B cell (primary cell): ENCODE results near the gene DAAM2. TPM values are rescaled to one million over a fixed set of nuclear protein-coding genes. Genes with fewer than 3 reads are reported as not detected.

Experiments used
- ATAC-seq: fragments of 200-7000 bp; cut with Tn5 transposase; one replicate; pipeline ENCODE4 v1.10.0; 2021; ENCODE audit warnings: low read depth, mild to moderate bottlenecking, moderate number of reproducible peaks, moderate library complexity
- CTCF ChIA-PET: fragments of 350-600 bp; sonication (Branson Sonifier 250); formaldehyde crosslinking; loops from one replicate; lab custom pipeline; 2021; ENCODE audit warnings: antibody characterized with exemption, inconsistent platforms; lab: Charles Lee
- POLR2A ChIA-PET: fragments of 350-600 bp; sonication (Branson Sonifier 250); formaldehyde crosslinking; loops from one replicate; lab custom pipeline; 2021; ENCODE audit warnings: antibody characterized with exemption; lab: Charles Lee
- DNase-seq: peaks from one replicate; pipeline ENCODE4 v3.0.0; 2013
- H2AFZ ChIP-seq: 2 replicates; pipeline ENCODE4 v1.6.1; 2012; ENCODE audit warnings: mild to moderate bottlenecking, low read depth, low read length; ENCODE audit not compliant: insufficient read depth, poor library complexity, severe bottlenecking
- H3K27ac ChIP-seq, 2 donors: 1 replicate in 1 of 2; 2 replicates in 1 of 2; pipeline ENCODE4 v1.5.1; 2012 to 2013; ENCODE audit warnings: low read length in 2 of 2, mild to moderate bottlenecking in 2 of 2, moderate library complexity in 1 of 2
- H3K27me3 ChIP-seq, 4 experiments: fragments of 200-600 bp in 1 of 4; sonication (generic) in 1 of 4; replicated peaks in 1 of 4; 1 replicate in 2 of 4; 2 replicates in 2 of 4; pipeline versions ENCODE4 v1.6.1 to v1.7.0; 2013 to 2016; ENCODE audit warnings: low read length in 3 of 4, mild to moderate bottlenecking in 2 of 4, mixed read lengths in 1 of 4, moderate library complexity in 1 of 4; ENCODE audit not compliant: insufficient read depth in 4 of 4, control insufficient read depth in 3 of 4; ENCODE audit errors: control extremely low read depth in 1 of 4
- H3K36me3 ChIP-seq, 2 experiments: replicated peaks in 1 of 2; 1 replicate in 1 of 2; 2 replicates in 1 of 2; pipeline versions ENCODE4 v1.6.1 to v1.7.1; 2013; ENCODE audit warnings: low read length in 1 of 2; ENCODE audit not compliant: insufficient read depth in 2 of 2, control insufficient read depth in 1 of 2; ENCODE audit errors: control extremely low read depth in 1 of 2, extremely low read depth in 1 of 2
- H3K4me1 ChIP-seq, 2 donors: fragments of 200-600 bp in 1 of 2; sonication (generic) in 1 of 2; 1 replicate in 1 of 2; 2 replicates in 1 of 2; pipeline versions ENCODE4 v1.5.1 to v1.6.1; 2013 to 2017; ENCODE audit warnings: low read length in 2 of 2; ENCODE audit not compliant: control insufficient read depth in 2 of 2, insufficient read depth in 2 of 2
- H3K4me2 ChIP-seq: replicated peaks from 2 replicates; pipeline ENCODE3; 2012; ENCODE audit warnings: mild to moderate bottlenecking, low read depth, low read length; ENCODE audit not compliant: poor library complexity, severe bottlenecking
- H3K4me3 ChIP-seq, 5 experiments: fragments of 200-600 bp in 1 of 5; sonication (generic) in 1 of 5; 1 replicate in 3 of 5; 2 replicates in 2 of 5; pipeline versions ENCODE4 v1.5.1 to v1.7.0; 2011 to 2016; ENCODE audit warnings: low read length in 4 of 5, mild to moderate bottlenecking in 4 of 5, low read depth in 2 of 5, control low read depth in 1 of 5, moderate library complexity in 1 of 5; ENCODE audit not compliant: insufficient read depth in 1 of 5; ENCODE audit errors: control extremely low read depth in 1 of 5, extremely low read depth in 1 of 5
- H3K79me2 ChIP-seq: fragments of 200-600 bp; sonication (generic); one replicate; pipeline ENCODE4 v1.6.0; 2016; ENCODE audit warnings: low read length; ENCODE audit not compliant: control insufficient read depth, insufficient read depth
- H3K9ac ChIP-seq: fragments of 200-600 bp; sonication (generic); 2 replicates; pipeline ENCODE4 v1.6.1; 2017; ENCODE audit warnings: mild to moderate bottlenecking, low read length, moderate library complexity
- H3K9me3 ChIP-seq, 3 donors: one replicate each; pipeline versions ENCODE4 v1.6.1 to v1.7.1; 2013; ENCODE audit warnings: low read length in 2 of 3; ENCODE audit not compliant: control insufficient read depth in 2 of 3, insufficient read depth in 1 of 3; ENCODE audit errors: control extremely low read depth in 1 of 3
- H4K20me1 ChIP-seq: 2 replicates; pipeline ENCODE4 v1.6.0; 2012; ENCODE audit warnings: mild to moderate bottlenecking, low read length; ENCODE audit not compliant: insufficient read depth, control insufficient read depth, poor library complexity, severe bottlenecking
- H3K27ac Mint-ChIP-seq: one replicate; pipeline ENCODE4 v1.8.0; 2021; ENCODE audit warnings: mixed read lengths
- H3K27me3 Mint-ChIP-seq: one replicate; pipeline ENCODE4 v1.8.0; 2021; ENCODE audit warnings: mixed read lengths
- H3K4me1 Mint-ChIP-seq: one replicate; pipeline ENCODE4 v1.8.0; 2021; ENCODE audit warnings: mixed read lengths
- H3K4me3 Mint-ChIP-seq: one replicate; pipeline ENCODE4 v1.8.0; 2021; ENCODE audit warnings: mixed read lengths
- H3K9me3 Mint-ChIP-seq: one replicate; pipeline ENCODE4 v1.8.0; 2022; ENCODE audit warnings: mixed read lengths; ENCODE audit not compliant: insufficient read depth
- EZH2 ChIP-seq: IDR thresholded peaks from 2 replicates; pipeline ENCODE4 v1.6.1; 2012; ENCODE audit warnings: borderline replicate concordance, low read depth, mild to moderate bottlenecking, moderate library complexity, low read length; ENCODE audit not compliant: insufficient read depth, poor library complexity, severe bottlenecking
- WGBS: methylation state at CpG from one replicate; pipeline ENCODE4 v1.1.5; 2013; ENCODE audit warnings: missing lambda C conversion rate; ENCODE audit not compliant: insufficient coverage; 5-methylcytosine and 5-hydroxymethylcytosine counted together
- intact Hi-C: fragments of 100-400 bp; cut with micrococcal nuclease; formaldehyde crosslinking; loops from one replicate; pipeline ENCODE4 v1.10.0; 2022
- polyA plus RNA-seq: library from polyadenylated mRNA; depleted of rRNA; stranded (reverse); fragments of >200 nt; gene quantifications from 2 replicates; pipeline ENCODE4 v1.2.3, GENCODE V29; 2012
- total RNA-seq, 2 donors: library from RNA; stranded (reverse); fragments of 120-200 nt in 1 of 2; gene quantifications; 1 replicate in 1 of 2; 2 replicates in 1 of 2; pipeline versions ENCODE4 v1.2.3 to v1.2.4, GENCODE V29; 2013 to 2022
- TF ChIP-seq, protein P1 (sequence below): fragments of 200-600 bp; IDR thresholded peaks from one replicate; pipeline ENCODE4 v1.8.0; 2022; ENCODE audit warnings: antibody characterized with exemption, mild to moderate bottlenecking

DAAM2 gene
- total and polyA plus RNA-seq, 2 donors (not counting 1 experiment from before 2014, with no cell fraction given), result not detected

DNA sequence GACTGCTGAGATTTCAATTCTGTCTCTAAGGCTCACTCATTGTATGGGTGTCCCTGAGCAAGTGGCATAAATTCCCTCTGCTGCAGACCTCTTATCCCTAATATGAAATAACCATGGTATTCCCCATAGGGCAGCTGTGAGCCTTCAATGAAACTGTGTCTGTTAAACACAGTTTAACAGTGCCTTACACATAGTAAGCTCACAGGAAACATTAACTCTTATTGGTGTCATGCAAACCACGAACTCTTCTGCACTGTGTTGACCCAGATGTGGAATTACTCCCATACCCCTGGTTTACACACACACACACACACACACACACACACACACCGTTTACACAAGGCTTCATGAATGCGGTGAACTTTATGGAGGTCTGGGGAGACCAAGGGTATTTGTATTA is 23.2 kb downstream of the DAAM2 start:
- Histone ChIP-seq H3K27ac (no peak overlapping the region), H3K27me3 (no peaks in the 10 kb centered on the region), H3K9me3 (no peaks in the 10 kb centered on the region), H3K4me3 (no peak overlapping the region), H3K4me2 (no peak overlapping the region), H2AFZ (no peak overlapping the region), H3K79me2 (no peaks in the 10 kb centered on the region), H3K9ac (no peak overlapping the region), H4K20me1 (no peaks in the 10 kb centered on the region), H3K4me1 (peaks cover 0 to 10% of the 10 kb centered on the region in 2 donors), H3K36me3 (no peaks in the 10 kb centered on the region)
- POLR2A ChIA-PET, result no interaction called here
- DNase-seq (no peak), ATAC-seq (no peak)
- WGBS, result no CpG with 5 or more reads among the region's 3 CpGs
- H3K4me1 Mint-ChIP-seq, result peaks cover 11% of the 10 kb centered on the region
- CTCF ChIA-PET, result no interaction called here
- peaks cover 11% of the 10 kb centered on the region for H3K27me3 Mint-ChIP-seq
- no peak overlapping the region for H3K27ac Mint-ChIP-seq
- intact Hi-C loops, result no loop called here
- H3K4me3 Mint-ChIP-seq, result no peak overlapping the region
- H3K9me3 Mint-ChIP-seq, result no peaks in the 10 kb centered on the region
- no peak for TF ChIP-seq EZH2
- TF ChIP-seq, protein P1, sequence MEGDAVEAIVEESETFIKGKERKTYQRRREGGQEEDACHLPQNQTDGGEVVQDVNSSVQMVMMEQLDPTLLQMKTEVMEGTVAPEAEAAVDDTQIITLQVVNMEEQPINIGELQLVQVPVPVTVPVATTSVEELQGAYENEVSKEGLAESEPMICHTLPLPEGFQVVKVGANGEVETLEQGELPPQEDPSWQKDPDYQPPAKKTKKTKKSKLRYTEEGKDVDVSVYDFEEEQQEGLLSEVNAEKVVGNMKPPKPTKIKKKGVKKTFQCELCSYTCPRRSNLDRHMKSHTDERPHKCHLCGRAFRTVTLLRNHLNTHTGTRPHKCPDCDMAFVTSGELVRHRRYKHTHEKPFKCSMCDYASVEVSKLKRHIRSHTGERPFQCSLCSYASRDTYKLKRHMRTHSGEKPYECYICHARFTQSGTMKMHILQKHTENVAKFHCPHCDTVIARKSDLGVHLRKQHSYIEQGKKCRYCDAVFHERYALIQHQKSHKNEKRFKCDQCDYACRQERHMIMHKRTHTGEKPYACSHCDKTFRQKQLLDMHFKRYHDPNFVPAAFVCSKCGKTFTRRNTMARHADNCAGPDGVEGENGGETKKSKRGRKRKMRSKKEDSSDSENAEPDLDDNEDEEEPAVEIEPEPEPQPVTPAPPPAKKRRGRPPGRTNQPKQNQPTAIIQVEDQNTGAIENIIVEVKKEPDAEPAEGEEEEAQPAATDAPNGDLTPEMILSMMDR, result no peak

DNA sequence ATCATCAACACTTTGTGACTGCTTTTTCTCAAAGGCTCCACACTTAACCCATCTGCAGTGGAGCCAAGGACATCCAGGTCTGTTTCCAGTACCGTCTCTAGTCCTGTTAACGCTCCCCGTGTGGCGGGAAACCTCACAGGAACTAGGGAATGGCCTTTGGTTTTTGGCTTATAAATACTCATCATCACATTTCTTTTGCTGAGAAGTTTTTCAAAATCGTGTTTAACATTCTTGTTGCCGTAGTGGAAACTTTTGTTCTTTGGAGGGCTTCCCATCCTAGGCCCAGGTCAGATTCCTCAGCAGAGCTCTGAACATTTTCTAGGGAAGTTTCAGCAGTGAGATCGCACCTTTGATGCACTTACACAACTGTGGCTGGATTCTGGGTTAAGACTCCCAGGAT is 24.6 kb downstream of the DAAM2 start:
- Histone ChIP-seq H3K4me1 (peaks cover 0 to 10% of the 10 kb centered on the region in 2 donors), H3K4me3 (no peak overlapping the region)

More for the DNA sequence above, 24.6 kb downstream of the DAAM2 start:
- H3K9me3 ChIP-seq, result no peaks in the 10 kb centered on the region
- ChIA-PET CTCF (no interaction called here), POLR2A (no interaction called here)
- H2AFZ ChIP-seq, result no peak overlapping the region
- no peaks in the 10 kb centered on the region for H3K27me3 ChIP-seq
- no peaks in the 10 kb centered on the region for H4K20me1 ChIP-seq
- Mint-ChIP-seq H3K4me3 (no peak overlapping the region), H3K27me3 (peaks cover 9% of the 10 kb centered on the region), H3K9me3 (no peaks in the 10 kb centered on the region), H3K4me1 (peaks cover 11% of the 10 kb centered on the region), H3K27ac (no peak overlapping the region)
- no peak overlapping the region for H3K9ac ChIP-seq
- no peaks in the 10 kb centered on the region for H3K79me2 ChIP-seq
- ATAC-seq, result no peak
- no peak overlapping the region for H3K27ac ChIP-seq
- DNase-seq, result no peak
- H3K36me3 ChIP-seq, result no peaks in the 10 kb centered on the region
- H3K4me2 ChIP-seq, result no peak overlapping the region
- TF ChIP-seq EZH2, result no peak
- TF ChIP-seq, protein P1, result no peak
- intact Hi-C loops, result no loop called here
- 79% methylated on average over 6 of the region's 7 CpGs for WGBS
